NCI-H526 (cell line): Measurements from ENCODE around the gene GPRIN3.
"Not testable (repeated sequence)": the region's sequence is repeated elsewhere in the genome, so short reads cannot be mapped to it uniquely, and the experiment has no call there.

ENCODE experiments used
- DNase-seq, 2 experiments: peaks; one replicate each; lab custom pipeline; 2025; lab: John Stamatoyannopoulos, UW

GPRIN3 gene

DNA sequence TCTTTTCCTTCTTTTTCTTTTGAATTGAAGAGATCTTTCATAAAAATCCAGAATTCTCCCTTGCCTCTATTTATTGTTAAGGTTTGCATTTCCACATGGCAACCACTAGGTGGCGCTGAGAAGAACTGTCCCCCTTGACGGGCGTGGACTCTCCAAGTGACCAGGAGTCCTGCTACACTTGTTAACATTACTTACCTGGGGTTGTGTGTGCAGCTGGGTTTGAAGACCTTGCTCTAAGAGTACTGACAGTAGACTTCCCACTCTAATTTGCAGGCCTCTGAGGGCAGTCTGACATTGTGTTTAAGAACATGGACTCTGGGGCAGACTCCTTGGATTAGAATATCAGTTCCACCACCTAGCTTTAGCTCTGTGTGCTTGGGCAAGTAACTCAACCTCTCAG lies 52.8 kb downstream of the GPRIN3 start:
- DNase-seq, result peak in 1 of 2 experiments; percentile 41

DNA sequence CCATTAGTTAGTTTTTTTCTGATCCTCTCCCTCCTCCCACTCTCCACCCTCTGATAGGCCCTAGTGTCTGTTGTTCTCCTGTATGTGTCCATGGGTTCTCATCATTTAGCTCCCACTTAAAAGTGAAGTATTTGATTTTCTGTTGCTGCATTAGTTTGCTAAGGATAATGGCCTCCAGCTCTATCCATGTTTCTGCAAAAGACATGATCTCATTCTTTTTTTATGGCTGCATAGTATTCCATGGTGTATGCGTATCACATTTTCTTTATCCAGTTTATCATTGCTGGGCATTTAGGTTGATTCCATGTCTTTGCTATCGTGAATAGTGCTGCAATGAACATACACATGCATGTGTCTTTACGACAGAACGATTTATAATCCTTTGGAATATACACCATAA lies 53.3 kb downstream of the GPRIN3 start:
- DNase-seq, result not testable (repeated sequence)

DNA sequence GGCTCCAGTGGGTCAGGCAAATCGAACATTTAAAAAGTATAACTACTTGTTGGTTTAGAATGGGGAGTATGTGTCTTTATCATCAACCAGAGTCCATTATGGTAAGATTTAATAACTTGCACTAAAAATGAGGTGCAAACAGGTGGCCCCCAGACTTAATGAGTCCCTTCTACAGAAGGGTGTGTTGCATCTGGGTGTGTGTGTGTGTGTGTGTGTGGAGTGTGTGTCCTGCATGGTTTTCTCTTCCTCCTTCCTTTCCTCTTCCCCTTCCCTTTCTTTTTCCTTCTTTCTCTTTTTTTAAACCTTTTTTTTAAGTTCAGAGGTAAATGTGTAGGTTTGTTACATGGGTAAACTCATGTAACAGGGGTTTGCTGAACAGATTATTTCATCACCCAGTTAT lies 53.7 kb downstream of the GPRIN3 start:
- DNase-seq, result no peak

DNA sequence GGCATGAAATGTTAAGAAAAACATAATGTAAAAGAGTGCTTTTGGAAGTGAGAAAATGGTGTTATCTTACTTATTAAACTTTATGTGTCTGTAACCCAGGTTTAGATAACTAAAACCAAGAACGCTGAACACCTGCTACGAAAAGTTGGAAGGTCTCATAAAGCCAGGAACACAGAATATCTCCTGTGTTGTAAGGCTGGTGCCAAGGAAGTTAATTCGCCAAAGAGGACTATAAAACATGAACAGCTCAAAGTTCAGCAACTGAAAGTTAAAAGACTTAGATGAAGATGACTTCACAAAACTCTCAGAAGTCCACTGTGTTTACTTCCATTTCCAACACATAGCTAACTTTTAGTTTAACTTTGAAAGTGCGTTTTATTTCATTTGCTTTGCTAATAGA lies 54.3 kb downstream of the GPRIN3 start:
- DNase-seq, result no peak

DNA sequence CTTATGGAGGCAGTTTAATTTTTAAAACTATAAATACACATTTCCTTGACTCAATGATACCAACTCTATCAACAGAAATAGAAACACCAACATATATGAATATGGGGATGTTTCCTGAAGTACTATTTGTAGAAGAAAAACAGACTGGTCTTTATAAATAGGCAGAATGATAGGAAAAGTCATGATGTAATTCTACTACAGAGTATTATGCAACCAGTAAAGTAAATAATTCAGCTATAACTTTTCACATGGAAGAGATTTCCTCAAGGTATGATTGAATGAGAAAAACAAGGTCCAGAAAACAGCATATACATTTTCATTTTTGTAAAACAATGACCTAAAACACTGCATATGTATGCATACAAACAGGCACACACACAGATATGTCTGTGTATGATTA lies 56.2 kb downstream of the GPRIN3 start:
- DNase-seq, result no peak

DNA sequence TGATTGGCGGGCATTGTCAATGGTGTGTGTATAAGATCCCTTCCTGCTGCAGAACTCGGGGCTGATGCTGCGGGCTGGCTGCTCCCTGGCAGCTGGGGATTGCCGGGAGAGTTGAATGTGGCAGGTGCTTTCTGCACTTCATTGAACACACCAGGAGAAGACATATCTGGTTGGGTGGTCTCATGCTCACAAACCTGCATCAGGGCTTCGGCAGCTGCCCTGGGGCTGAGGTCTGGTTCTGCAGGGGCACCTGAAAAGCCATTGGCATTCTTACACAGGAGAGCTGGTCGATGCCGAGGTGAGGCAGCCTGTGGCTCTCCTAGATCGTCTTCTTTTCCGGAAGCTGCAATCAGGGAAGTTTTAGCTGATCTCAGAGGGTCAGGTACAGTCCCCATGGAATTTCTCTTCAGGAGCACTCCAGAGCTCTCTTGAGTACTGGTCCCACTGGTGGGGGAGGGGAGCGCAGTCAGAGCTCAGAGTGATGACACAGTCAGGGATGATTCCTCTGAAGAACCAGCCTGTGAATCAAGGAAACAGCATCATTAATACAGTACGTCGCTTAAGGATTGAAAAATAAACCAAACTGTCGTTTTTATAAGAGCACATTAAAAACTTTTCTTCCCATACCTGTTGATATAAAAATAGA lies 57.8 kb downstream of the GPRIN3 start:
- no peak for DNase-seq

DNA sequence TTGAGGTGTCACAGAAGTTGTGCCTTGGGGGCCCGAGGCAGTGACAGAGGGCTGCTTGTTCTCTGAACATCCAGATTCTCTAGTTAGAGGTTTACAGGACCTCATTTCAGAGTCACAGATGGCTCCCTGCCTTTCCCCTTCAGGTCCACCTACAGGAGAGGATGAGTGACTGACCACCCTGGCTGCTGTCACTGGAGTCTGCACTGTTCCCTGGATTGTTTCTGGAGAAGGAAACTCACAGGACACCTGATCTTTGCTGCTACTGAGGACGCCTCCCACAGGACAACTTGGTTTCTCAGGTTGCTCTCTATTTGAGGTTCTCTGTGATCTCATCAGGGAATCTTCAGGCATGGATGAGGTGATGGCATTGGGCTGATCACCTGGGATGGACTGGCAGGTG lies 58.3 kb downstream of the GPRIN3 start:
- no peak for DNase-seq

DNA sequence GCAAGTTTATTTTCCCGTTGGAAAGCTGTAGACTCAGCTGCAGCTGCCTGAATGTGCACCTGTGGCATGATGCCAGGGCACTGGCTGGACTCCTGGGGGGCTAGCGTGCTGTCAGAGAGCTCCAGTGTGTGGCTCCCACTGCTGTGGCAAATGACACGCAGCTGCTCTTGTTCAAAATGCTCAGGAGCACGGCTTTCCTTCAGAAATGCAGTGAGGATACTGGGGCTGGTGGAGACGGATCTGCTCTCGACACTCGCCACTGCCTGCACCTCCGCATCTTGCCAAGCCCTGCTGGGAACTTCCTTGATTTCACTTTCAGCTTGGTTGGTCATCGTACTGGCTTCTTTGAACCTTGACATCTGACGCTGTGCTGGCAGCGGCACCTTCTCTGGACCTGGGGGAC lies 58.7 kb downstream of the GPRIN3 start:
- DNase-seq, result no peak

DNA sequence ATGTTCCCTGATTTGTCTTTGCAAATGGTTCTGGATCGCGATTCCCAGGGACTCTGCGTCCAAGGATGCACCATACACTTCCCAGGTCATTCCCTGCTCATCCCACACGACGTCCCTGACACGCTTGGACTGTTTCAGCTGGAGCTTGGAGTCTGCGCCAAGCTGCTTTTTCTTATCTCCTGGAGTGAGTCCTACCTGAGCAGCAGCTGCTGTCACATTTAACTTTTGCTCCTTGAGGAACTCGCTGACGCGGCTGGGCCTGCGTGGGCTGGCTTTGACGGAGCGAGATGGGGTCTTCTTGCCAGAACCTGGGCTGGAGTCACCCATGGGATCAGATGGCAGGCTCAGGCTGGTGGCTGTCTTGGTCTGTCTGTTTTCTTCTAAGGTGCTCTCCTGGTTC lies 59.6 kb downstream of the GPRIN3 start:
- no peak for DNase-seq

DNA sequence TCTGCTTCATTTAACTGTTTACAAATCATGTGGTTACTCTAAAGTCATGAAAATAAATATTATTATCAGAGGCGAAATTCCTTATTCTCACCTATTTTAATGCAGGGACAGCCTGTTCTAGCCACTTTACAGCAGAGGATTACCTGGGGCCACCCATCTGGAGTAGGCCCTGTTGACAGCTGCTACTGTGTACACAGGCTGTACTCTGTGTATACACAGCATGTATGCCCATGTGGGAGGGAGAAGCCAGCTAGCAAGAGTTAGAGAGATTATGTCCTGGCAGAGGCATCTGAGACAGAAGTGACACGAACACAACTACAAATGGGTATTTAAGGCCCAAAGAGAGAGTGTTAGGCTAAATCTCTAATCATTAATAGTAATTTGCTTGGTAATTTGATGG lies 62.1 kb downstream of the GPRIN3 start:
- DNase-seq, result peak in 1 of 2 experiments; percentile 18

DNA sequence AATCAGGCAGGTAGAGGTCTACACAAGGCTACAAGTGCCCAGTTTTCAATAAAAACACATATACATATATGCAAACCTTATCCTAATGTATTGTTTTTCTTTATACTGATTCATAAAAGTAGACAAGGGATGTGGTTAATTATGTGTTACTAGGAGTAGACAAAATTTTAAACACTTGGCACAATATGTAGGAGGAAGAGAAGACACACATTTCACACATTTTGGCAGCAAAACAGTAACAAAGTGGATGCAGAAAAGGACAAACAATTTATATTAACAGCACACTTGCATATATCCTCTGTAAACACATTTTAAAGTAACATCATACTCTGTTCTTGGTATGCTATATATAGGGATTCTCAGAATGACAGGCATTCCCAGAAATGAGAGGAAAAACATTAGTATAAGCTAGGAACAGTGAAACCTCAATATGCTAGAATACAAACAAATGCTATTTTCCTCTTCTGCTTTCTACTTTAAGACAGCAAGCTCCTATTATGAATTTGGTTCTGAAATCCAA lies 63.8 kb downstream of the GPRIN3 start:
- no peak for DNase-seq

DNA sequence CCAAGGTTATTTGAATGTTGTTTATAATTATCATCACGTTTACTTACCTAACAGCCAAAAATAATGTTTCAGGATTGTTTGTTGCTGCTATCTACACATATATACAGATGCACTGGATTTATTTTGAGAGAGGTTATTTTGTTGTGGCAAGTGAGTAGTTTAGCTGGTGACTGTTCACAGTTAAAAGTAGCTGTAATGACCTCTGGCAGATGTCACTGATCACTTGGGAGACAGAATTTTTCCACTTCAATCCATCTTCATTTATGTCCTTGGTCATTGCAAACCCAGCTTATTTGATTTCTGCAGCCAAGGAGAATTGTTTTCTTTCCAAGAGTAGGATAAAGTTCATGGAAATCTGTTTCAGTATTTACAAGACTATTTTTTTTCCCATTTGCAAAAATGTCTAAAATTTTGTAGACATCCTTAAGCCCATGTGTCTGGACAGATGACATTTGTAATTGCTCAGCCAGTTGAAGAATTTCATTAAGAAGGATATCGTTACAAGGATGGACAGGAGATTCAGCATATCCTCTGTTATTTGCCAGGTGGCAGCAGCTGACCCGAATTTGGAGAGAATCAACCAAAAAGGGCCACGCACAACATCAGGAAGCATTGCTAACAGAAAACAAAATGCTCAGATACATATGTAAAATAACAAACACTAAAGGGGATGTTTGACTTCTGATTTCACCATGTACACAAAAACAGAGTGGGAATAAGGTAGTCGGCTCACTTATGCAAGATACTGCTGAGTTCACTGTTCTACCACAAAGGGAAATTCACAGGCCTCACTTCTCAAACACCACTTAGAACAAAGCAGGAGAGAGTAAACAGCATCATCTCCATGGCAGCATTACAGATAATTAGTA lies 64.5 kb downstream of the GPRIN3 start:
- no peak for DNase-seq

DNA sequence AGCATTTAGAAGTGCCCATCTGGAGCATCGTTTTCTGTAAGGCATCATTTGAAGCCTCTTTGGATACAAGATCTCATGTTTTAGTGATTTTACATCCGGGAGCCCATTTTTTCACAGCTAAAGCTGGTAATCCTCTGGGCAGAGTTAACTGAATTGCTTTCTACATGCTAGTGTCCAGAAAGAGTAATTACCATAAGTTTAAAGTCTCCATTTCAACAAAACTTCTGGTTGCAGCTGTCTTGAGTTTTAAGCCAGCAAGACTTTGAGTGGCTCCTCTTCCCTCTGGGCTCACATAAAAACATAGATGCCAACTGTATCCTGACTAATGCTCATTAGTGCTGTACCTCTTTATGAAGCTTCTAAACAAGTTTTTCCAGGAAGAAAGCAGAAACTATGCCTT lies 65.4 kb downstream of the GPRIN3 start:
- DNase-seq, result no peak

DNA sequence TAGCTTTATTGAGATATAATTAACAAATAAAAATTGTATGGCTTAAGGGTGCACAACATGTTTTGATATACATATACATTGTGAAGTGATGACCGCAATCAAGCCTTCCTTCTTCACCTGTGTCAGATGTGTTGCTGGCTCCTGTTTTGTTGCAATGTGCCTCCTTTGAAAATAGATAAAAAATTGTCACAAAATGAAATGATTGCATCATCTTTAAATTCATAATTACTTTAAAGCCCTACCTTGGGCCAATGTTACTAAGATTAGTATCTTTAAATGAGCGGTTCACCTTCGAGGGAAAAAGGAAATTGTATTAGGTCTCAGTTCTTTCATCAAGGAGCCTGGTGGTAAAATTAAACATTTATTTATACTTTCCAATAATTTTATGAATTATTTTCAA lies 77.3 kb downstream of the GPRIN3 start:
- no peak for DNase-seq

DNA sequence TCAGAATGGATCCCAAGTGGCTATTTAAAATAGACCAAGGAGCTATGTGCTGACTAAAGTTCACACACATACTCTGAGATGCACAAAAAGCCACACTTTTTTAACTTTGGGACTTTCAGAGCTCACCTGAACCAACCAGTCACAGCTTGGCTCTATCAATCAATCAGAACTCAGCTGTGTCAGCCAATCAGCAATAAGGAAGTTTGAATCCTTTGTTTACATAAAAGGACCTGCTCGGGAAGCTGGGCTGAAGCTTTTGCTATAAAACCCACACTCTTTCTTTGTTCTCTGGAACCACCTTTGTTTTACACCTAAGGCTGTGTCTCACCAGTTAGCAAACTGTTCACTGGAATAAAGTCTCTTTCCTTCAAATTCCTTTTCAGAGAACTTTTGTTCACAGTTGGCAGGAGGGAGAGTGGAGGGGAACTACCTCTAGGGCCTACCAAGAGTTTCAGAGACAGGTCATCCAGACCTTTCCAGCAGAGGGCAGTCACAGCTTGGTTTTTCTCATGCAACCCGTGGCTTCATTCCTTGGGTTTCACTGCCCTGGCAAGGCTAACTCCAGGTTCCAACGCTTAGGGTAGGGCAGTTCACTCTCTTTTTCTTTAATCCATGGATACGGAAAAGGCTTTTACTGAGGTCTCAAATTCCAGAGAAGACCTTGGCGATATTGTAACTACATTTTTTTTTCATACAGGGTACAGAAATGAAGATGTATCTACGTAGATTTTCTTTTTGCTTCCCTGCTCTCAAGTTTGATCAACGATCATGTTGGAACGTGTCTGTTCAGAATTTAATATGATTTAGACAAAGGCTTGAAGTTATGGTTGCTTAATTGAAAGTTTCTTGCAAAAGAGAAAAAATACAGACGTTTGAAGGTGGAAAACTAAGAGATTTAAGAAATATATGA lies 80.7 kb downstream of the GPRIN3 start:
- peak; percentile 36 to 84 for DNase-seq

DNA sequence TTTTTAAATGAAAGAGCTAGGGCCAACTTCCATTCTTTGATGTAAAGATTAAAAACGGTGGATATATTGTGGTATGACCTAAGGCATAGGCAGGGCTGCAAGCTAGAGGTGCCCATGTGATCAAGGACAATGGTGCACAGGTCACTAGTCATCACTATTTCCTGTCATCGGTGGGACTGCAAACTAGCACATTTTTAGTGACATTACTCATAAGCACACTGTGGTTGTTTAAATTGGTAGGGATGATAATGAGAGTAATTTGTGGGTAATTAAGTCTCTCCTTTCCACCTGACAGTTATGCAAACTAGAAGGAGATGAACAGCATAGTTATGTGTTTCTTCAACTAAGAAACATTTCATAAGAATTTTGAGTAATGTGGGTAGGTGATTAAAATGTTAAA lies 85.4 kb downstream of the GPRIN3 start:
- DNase-seq, result no peak

DNA sequence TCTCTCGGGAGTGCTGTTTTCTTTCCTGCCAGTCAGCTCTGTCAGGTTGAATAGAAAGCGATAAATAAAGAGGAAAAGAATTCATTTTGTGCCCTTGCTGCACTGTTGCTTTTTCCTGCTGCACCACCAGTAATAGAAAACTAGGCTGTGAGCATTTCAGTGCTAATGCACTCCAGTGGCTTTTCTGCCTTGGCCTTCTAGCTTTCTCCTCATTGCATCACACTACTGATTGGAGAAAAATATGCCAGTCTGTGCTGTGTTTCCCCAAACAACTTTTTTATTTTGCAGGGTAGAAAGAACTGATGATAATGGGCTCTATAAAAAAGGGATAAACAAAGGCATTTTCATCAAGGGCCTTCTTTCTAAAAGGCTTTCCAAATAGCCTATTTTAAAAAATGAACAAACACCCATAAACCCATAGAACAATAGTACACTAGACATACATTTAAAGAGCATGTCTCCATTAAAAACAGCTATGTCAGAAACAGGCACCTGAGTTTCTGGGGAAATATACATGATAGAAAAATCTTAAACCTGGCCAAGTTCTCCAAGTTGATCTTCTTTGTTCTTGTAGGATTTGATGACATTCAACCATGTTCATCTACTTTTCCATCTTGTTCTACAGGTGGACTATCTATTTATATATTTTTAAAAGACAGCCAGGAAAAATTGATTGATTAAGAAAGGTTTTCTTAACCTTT lies 86.3 kb downstream of the GPRIN3 start:
- DNase-seq, result no peak

DNA sequence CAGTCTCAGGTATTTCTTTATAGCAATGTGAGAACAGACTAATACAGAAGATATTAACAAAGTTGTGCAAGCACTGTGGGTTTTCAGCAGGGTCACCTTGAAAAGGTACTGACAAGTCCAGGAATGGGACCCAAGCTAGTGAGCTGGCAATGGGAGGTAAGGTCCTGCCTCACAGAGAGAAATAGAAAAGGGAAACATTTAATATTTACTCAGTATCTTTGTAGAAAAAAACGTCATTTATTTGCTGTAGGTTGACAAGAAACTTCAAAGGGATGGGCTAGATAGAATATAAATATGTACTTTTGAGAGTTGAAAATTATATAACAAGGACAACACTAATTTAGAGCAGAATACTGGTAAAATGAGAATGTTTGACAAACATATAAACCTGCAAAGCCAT lies 89.0 kb downstream of the GPRIN3 start:
- DNase-seq, result no peak

DNA sequence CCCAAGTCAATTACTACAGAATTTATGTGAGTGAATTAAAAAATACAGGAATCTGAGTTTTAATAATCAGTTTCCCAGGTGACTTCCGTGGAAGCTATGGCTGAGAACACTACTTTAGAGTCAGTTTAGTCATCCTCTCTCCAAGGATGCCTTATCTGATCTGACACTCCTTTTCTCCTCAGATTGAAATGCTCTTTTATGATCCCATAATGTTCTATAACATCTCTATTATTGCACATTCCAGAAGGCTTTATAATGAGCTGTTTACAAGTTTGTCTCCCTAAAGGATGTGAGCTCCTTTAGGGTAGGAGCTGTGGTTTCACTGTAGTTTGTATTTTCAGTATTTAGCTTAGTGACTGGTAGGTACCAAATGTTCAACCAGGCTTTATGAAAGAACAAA lies 90.0 kb downstream of the GPRIN3 start:
- no peak for DNase-seq

DNA sequence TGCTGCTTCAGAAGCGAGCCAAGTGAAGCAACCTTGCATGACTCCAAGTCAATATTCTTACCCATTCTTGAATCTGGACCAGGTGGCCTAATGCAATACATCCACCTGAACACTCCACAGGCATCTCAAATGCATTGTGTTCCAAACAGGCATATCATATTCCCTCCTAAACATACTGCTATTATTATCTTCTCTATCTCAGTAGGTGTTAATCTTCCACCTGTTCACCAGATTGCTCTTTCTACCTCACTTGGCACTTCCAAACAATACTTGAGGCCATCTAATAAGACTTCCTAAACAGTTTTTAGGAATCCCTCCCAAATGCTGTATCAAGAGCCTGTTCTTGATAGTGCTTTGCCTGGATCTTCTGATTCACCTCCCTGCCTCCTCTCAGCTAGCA lies 90.7 kb downstream of the GPRIN3 start:
- DNase-seq, result no peak

DNA sequence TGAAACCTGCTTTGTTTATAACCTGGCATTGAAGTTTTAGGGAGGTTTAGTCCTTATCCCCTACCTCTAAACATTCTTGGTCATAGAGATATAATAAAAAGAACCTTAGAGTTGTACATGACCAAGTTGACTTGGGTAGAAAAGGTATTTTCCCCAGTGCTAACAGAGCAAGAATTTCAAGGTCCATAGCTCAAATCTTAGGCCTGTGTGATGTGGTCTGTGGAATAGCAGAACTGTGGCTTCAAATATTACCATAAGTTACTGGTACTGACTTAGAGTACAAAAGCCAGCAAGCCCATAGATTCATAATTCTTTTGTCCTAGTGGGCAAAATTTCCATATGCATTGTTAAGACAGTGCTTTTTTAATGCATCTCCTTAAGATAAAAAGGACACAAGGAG lies 91.2 kb downstream of the GPRIN3 start:
- no peak for DNase-seq

DNA sequence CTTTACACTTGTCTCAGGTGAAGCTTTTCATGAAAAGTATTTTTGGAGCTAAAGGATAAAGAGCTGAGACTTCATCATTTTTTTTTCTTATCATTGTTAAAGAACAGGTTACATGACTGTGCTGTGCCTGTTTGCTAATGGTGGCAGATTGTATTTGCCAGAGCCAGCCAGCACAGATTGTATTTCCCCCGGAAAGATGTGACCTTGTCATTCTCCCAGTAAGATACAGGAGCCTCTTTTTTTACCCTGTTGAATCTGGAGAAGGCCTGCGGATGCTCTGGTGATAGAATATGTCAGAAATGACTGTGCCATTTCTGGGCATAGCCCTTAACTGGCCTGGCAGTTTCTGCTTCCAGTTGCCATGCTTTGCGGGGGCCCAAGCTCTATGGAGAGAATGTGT lies 91.9 kb downstream of the GPRIN3 start:
- no peak for DNase-seq
